PC-9 (cell line): Measurements from ENCODE around the gene SMO.

ENCODE experiments used
- EZH2 ChIP-seq: fragments of 200-600 bp; sonication (generic); IDR thresholded peaks from 2 replicates; pipeline ENCODE4 v1.8.0; 2017; ENCODE audit warnings: antibody characterized with exemption, low read depth
- TF ChIP-seq, protein P1 (sequence below): fragments of 200-600 bp; sonication (generic); conservative IDR thresholded peaks from 2 replicates; pipeline ENCODE4 v1.6.1; 2017; ENCODE audit warnings: mixed run types, antibody characterized with exemption, mild to moderate bottlenecking, moderate library complexity

GRCh38 chr7:129188892-129189660 is 643 bp downstream of the SMO start:
- TF ChIP-seq, protein P1, sequence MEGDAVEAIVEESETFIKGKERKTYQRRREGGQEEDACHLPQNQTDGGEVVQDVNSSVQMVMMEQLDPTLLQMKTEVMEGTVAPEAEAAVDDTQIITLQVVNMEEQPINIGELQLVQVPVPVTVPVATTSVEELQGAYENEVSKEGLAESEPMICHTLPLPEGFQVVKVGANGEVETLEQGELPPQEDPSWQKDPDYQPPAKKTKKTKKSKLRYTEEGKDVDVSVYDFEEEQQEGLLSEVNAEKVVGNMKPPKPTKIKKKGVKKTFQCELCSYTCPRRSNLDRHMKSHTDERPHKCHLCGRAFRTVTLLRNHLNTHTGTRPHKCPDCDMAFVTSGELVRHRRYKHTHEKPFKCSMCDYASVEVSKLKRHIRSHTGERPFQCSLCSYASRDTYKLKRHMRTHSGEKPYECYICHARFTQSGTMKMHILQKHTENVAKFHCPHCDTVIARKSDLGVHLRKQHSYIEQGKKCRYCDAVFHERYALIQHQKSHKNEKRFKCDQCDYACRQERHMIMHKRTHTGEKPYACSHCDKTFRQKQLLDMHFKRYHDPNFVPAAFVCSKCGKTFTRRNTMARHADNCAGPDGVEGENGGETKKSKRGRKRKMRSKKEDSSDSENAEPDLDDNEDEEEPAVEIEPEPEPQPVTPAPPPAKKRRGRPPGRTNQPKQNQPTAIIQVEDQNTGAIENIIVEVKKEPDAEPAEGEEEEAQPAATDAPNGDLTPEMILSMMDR = no peak
- no peak for TF ChIP-seq EZH2
